IMR-90 (cell line): ENCODE measurements around the gene CD69. TPM values are rescaled to one million over a fixed set of nuclear protein-coding genes. Genes with fewer than 3 reads are reported as not detected.

ENCODE experiments used
- ATAC-seq: fragments of 200-7000 bp; cut with Tn5 transposase; 2 replicates; pipeline ENCODE4 v1.9.1; 2020; ENCODE audit warnings: low read depth, mild to moderate bottlenecking, moderate library complexity
- BruUV-seq: library from RNA; stranded (reverse); fragments of 400-500 nt; replicated peaks from 2 replicates; lab custom pipeline; 2021; lab: Mats Ljungman, UMichigan
- CTCF ChIA-PET: fragments of 300-600 bp; formaldehyde crosslinking; extraction: SDS; loops from one replicate; lab custom pipeline; 2021; ENCODE audit warnings: antibody characterized with exemption; lab: Yijun Ruan, JAX
- POLR2A ChIA-PET: fragments of 300-600 bp; sonication (Branson Sonifier 250); formaldehyde crosslinking; loops from one replicate; lab custom pipeline; 2022; ENCODE audit warnings: antibody characterized with exemption; ENCODE audit not compliant: unreplicated experiment; lab: Charles Lee
- DNase-seq: peaks from one replicate; pipeline ENCODE4 v3.0.0; 2013
- H2AFZ ChIP-seq: replicated peaks from 2 replicates; pipeline ENCODE3; 2013; ENCODE audit warnings: low read length, mild to moderate bottlenecking; ENCODE audit not compliant: poor library complexity
- H2AK5ac ChIP-seq: 2 replicates; pipeline ENCODE4 v1.6.1; 2013; ENCODE audit warnings: low read depth, low read length, inconsistent platforms
- H2AK9ac ChIP-seq: replicated peaks from 2 replicates; pipeline ENCODE3; 2013; ENCODE audit warnings: mild to moderate bottlenecking, low read depth, low read length, moderate library complexity; ENCODE audit not compliant: poor library complexity
- H2BK120ac ChIP-seq: 2 replicates; pipeline ENCODE4 v1.6.1; 2013; ENCODE audit warnings: low read depth, low read length, inconsistent platforms
- H2BK15ac ChIP-seq: 3 replicates; pipeline ENCODE4 v1.6.1; 2013; ENCODE audit warnings: low read depth, low read length, inconsistent platforms
- H2BK20ac ChIP-seq: 2 replicates; pipeline ENCODE4 v1.6.1; 2013; ENCODE audit warnings: low read depth, mild to moderate bottlenecking, inconsistent platforms, low read length, moderate library complexity
- H2BK5ac ChIP-seq: 2 replicates; pipeline ENCODE4 v1.6.1; 2013; ENCODE audit warnings: mild to moderate bottlenecking, low read depth, low read length, inconsistent platforms; ENCODE audit not compliant: poor library complexity, severe bottlenecking
- H3K14ac ChIP-seq: replicated peaks from 2 replicates; pipeline ENCODE4 v1.6.1; 2013; ENCODE audit warnings: low read depth, low read length, inconsistent platforms
- H3K18ac ChIP-seq: 2 replicates; pipeline ENCODE4 v1.6.1; 2013; ENCODE audit warnings: low read depth, low read length, control low read depth
- H3K23ac ChIP-seq: 2 replicates; pipeline ENCODE4 v1.6.1; 2013; ENCODE audit warnings: low read depth, low read length, inconsistent platforms
- H3K27ac ChIP-seq: 2 replicates; pipeline ENCODE4 v1.5.1; 2013; ENCODE audit warnings: mild to moderate bottlenecking, control low read depth, low read length; ENCODE audit not compliant: insufficient read depth
- H3K27me3 ChIP-seq: 2 replicates; pipeline ENCODE4 v1.6.1; 2013; ENCODE audit warnings: low read length; ENCODE audit not compliant: control insufficient read depth, insufficient read depth
- H3K36me3 ChIP-seq: 2 replicates; pipeline ENCODE4 v1.6.1; 2013; ENCODE audit warnings: low read length, mixed read lengths; ENCODE audit not compliant: control insufficient read depth, insufficient read depth
- H3K4ac ChIP-seq: 2 replicates; pipeline ENCODE4 v1.6.1; 2013; ENCODE audit warnings: low read depth, low read length, inconsistent platforms
- H3K4me1 ChIP-seq: 2 replicates; pipeline ENCODE4 v1.6.1; 2013; ENCODE audit warnings: low read length, mixed read lengths; ENCODE audit not compliant: control insufficient read depth, insufficient read depth
- H3K4me2 ChIP-seq: 2 replicates; pipeline ENCODE4 v1.6.1; 2013; ENCODE audit warnings: low read depth, mild to moderate bottlenecking, control low read depth, low read length, moderate library complexity
- H3K4me3 ChIP-seq: 2 replicates; pipeline ENCODE4 v1.5.1; 2013; ENCODE audit warnings: low read depth, mild to moderate bottlenecking, control low read depth, low read length, moderate library complexity; ENCODE audit not compliant: insufficient read depth
- H3K56ac ChIP-seq: 2 replicates; pipeline ENCODE4 v1.6.1; 2013; ENCODE audit warnings: low read length, inconsistent platforms; ENCODE audit not compliant: insufficient read depth; ENCODE audit errors: extremely low read depth
- H3K79me1 ChIP-seq, 2 experiments: 2 replicates each; pipeline ENCODE4 v1.6.1; 2013; ENCODE audit warnings: low read length in 2 of 2, inconsistent platforms in 1 of 2, low read depth in 1 of 2
- H3K9ac ChIP-seq: 2 replicates; pipeline ENCODE4 v1.6.1; 2013; ENCODE audit warnings: low read depth, low read length, control low read depth
- H3K9me1 ChIP-seq: 2 replicates; pipeline ENCODE4 v1.6.1; 2013; ENCODE audit warnings: low read length, inconsistent platforms; ENCODE audit not compliant: insufficient read depth
- H3K9me3 ChIP-seq: 2 replicates; pipeline ENCODE4 v1.6.1; 2013; ENCODE audit warnings: low read length; ENCODE audit not compliant: control insufficient read depth, insufficient read depth
- H4K20me1 ChIP-seq: 2 replicates; pipeline ENCODE4 v1.6.1; 2013; ENCODE audit warnings: low read length, inconsistent platforms; ENCODE audit not compliant: insufficient read depth
- H4K5ac ChIP-seq: 2 replicates; pipeline ENCODE4 v1.6.1; 2013; ENCODE audit warnings: mild to moderate bottlenecking, low read depth, low read length, control low read depth
- H4K8ac ChIP-seq, 2 experiments: 2 replicates each; pipeline ENCODE4 v1.6.1; 2013; ENCODE audit warnings: low read depth in 2 of 2, low read length in 2 of 2, control low read depth in 1 of 2, inconsistent platforms in 1 of 2
- H4K91ac ChIP-seq: 2 replicates; pipeline ENCODE4 v1.6.1; 2013; ENCODE audit warnings: low read depth, low read length, inconsistent platforms; ENCODE audit not compliant: insufficient read depth
- BHLHE40 ChIP-seq: fragments of 150-350 bp; IDR thresholded peaks from 2 replicates; pipeline ENCODE4 v1.6.1; 2016; ENCODE audit warnings: mild to moderate bottlenecking, low read depth, low read length
- CTCF ChIP-seq: conservative IDR thresholded peaks from 2 replicates; pipeline ENCODE4 v1.5.1; 2012; ENCODE audit warnings: mild to moderate bottlenecking, low read depth, low read length, improper control_type of control experiment
- ELK1 ChIP-seq: fragments of 150-350 bp; IDR thresholded peaks from 2 replicates; pipeline ENCODE4 v1.6.1; 2016; ENCODE audit warnings: low read depth, mild to moderate bottlenecking, low read length, moderate library complexity, borderline replicate concordance
- FOS ChIP-seq: fragments of 150-350 bp; IDR thresholded peaks from 2 replicates; pipeline ENCODE4 v1.6.1; 2016; ENCODE audit warnings: low read depth, low read length
- MAFK ChIP-seq: IDR thresholded peaks from 2 replicates; pipeline ENCODE4 v1.6.1; 2012; ENCODE audit warnings: low read depth, low read length, improper control_type of control experiment
- MXI1 ChIP-seq: IDR thresholded peaks from 2 replicates; pipeline ENCODE4 v1.6.1; 2012; ENCODE audit warnings: low read depth, mild to moderate bottlenecking, low read length, moderate library complexity, borderline replicate concordance
- POLR2A ChIP-seq: IDR thresholded peaks from 2 replicates; pipeline ENCODE4 v1.6.1; 2012; ENCODE audit warnings: mild to moderate bottlenecking, low read depth, low read length
- RAD21 ChIP-seq: IDR thresholded peaks from 2 replicates; pipeline ENCODE4 v1.6.1; 2012; ENCODE audit warnings: low read length, improper control_type of control experiment
- RCOR1 ChIP-seq: IDR thresholded peaks from 2 replicates; pipeline ENCODE4 v1.6.1; 2012; ENCODE audit warnings: mild to moderate bottlenecking, low read length, improper control_type of control experiment; ENCODE audit not compliant: insufficient replicate concordance
- RFX5 ChIP-seq: IDR thresholded peaks from 2 replicates; pipeline ENCODE4 v1.8.0; 2012; ENCODE audit warnings: low read depth, mild to moderate bottlenecking, low read length, moderate library complexity
- SMC3 ChIP-seq: fragments of 150-350 bp; IDR thresholded peaks from 2 replicates; pipeline ENCODE4 v1.6.1; 2016; ENCODE audit warnings: low read depth, mild to moderate bottlenecking, antibody characterized with exemption, low read length, moderate library complexity
- WGBS, 2 experiments: methylation state at CpG; one replicate each; pipeline versions ENCODE4 v1.1.5 to v1.1.7; 2013; ENCODE audit warnings: missing lambda C conversion rate in 2 of 2; ENCODE audit not compliant: insufficient read length in 1 of 2; ENCODE audit errors: extremely low coverage in 2 of 2; 5-methylcytosine and 5-hydroxymethylcytosine counted together
- dilution Hi-C: fragments of 300-500 bp; cut with HindIII; formaldehyde crosslinking; loops from one replicate; pipeline ENCODE4 v1.14.3; 2018; ENCODE audit warnings: low sequenced_read_pairs; ENCODE audit not compliant: unreplicated experiment
- in situ Hi-C: fragments of 300-500 bp; cut with MboI; formaldehyde crosslinking; loops from 3 replicates; pipeline ENCODE4 v1.14.3; 2019; ENCODE audit warnings: low sequenced_read_pairs, inconsistent platforms, mixed read lengths
- intact Hi-C: fragments of 100-400 bp; cut with micrococcal nuclease; formaldehyde crosslinking; loops from 2 replicates; pipeline ENCODE4 v1.10.0; 2022
- polyA plus RNA-seq, 3 experiments: library from polyadenylated mRNA; depleted of rRNA; stranded (reverse); fragments of >200 nt; gene quantifications; 2 replicates each; pipeline ENCODE4 v1.2.3, GENCODE V29; 2012; ENCODE audit warnings: low replicate concordance in 1 of 3
- total RNA-seq: library from RNA; depleted of rRNA; stranded (reverse); fragments of >200 nt; gene quantifications from 2 replicates; pipeline ENCODE4 v1.2.3, GENCODE V29; 2012

The CD69 gene
- total and polyA plus RNA-seq, 2 of the 4 experiments (the other 2 are of a cell fraction) = not detected

- DNase-seq (no peak), ATAC-seq (no peak)
- ChIA-PET CTCF (no interaction called here), POLR2A (no interaction called here)
- H3K18ac ChIP-seq = no peak overlapping the region
- no peak overlapping the region for H3K4ac ChIP-seq
- no peak overlapping the region for H3K4me3 ChIP-seq
- no peaks in the 10 kb centered on the region for H4K20me1 ChIP-seq
- H3K14ac ChIP-seq = no peak overlapping the region
- H4K5ac ChIP-seq = no peak overlapping the region
- H3K4me1 ChIP-seq = peaks cover 2% of the 10 kb centered on the region; the same call in 1 of the 2 replicates
- H3K79me1 ChIP-seq = no peaks in the 10 kb centered on the region
- no peak overlapping the region for H4K8ac ChIP-seq
- no peak overlapping the region for H3K27ac ChIP-seq
- dilution Hi-C loops = no loop called here
- H3K9me3 ChIP-seq = no peaks in the 10 kb centered on the region
- H2BK15ac ChIP-seq = no peak overlapping the region
- H4K91ac ChIP-seq = no peak overlapping the region
- H3K4me2 ChIP-seq = no peak overlapping the region
- H2BK120ac ChIP-seq = no peak overlapping the region
- in situ Hi-C loops = loop anchor here (25.0 kb wide), 1 partner anchor 382 kb away; no protein-coding TSS in a partner anchor
- no peak overlapping the region for H3K9ac ChIP-seq
- H2AK5ac ChIP-seq = no peak overlapping the region
- intact Hi-C loops = no loop called here
- TF ChIP-seq MAFK (no peak), ELK1 (no peak), RAD21 (no peak), CTCF (no peak), FOS (no peak), MXI1 (no peak), RCOR1 (no peak), BHLHE40 (no peak), RFX5 (no peak), POLR2A (no peak), SMC3 (no peak)
- H2AK9ac ChIP-seq = no peak overlapping the region
- BruUV-seq = no TSS peak
- H3K23ac ChIP-seq = no peak overlapping the region
- H2AFZ ChIP-seq = no peak overlapping the region
- H2BK5ac ChIP-seq = no peak overlapping the region
- no peaks in the 10 kb centered on the region for H3K36me3 ChIP-seq
- H3K56ac ChIP-seq = no peak overlapping the region
- no peaks in the 10 kb centered on the region; the same call in 1 of the 2 replicates for H3K27me3 ChIP-seq
- 100% methylated on average over 1 of the region's 7 CpGs; no CpG with 5 or more reads in 1 of the 2 experiments for WGBS, 2 experiments
- no peaks in the 10 kb centered on the region for H3K9me1 ChIP-seq
- H2BK20ac ChIP-seq = no peak overlapping the region
Measured at GRCh38 chr12:9718968-9719367, 41.7 kb downstream of the CD69 start.
